GM23248 (cell line): ENCODE data around the gene CMTM7.

Experiments used
- EZH2 ChIP-seq: fragments of 200-600 bp; sonication (generic); IDR thresholded peaks from 2 replicates; pipeline ENCODE4 v1.6.1; 2018; ENCODE audit warnings: antibody characterized with exemption, mild to moderate bottlenecking; ENCODE audit not compliant: insufficient read depth, poor library complexity, severe bottlenecking
- EZH2phosphoT487 ChIP-seq: fragments of 200-600 bp; sonication (generic); IDR thresholded peaks from 2 replicates; pipeline ENCODE4 v1.6.1; 2018; ENCODE audit warnings: antibody characterized with exemption, moderate library complexity, mild to moderate bottlenecking, low read depth; ENCODE audit not compliant: insufficient read depth

DNA sequence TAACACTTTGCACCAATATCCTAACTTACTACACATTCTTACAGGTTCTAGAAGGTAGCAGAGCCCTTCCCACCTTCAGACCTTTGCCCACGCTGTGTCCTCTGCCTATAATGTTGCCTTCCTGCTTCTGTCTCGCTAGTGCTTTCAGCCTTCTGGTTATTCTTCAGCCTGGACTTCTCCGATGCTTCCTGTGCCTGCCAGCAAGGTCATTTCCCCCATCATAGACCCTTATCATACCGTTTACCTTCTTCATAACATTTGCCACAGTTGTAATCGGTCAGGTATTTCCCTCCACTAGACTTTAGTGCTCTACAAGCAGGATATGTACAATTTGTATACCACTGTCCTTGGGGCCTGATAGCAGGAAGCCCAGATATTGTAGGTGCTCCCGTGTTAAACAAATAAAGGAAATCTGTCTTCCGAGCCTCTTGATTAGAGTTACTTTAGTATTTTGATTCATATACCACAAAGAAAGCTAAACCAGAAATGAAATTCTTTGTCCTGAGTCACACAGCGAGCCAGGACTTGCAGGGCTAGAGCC is 35.8 kb upstream of the CMTM7 start:
- TF ChIP-seq EZH2phosphoT487: no peak
- TF ChIP-seq EZH2: no peak
